Measurements from ENCODE around the gene PPP1R14B. TPM values are rescaled to one million over a fixed set of nuclear protein-coding genes. Genes with fewer than 3 reads are reported as not detected.
A peak's percentile ranks its signal among the peaks of the same experiment; 100 is the strongest.

PPP1R14B gene
- polyA plus RNA-seq, 1 experiment = 119 TPM

DNA sequence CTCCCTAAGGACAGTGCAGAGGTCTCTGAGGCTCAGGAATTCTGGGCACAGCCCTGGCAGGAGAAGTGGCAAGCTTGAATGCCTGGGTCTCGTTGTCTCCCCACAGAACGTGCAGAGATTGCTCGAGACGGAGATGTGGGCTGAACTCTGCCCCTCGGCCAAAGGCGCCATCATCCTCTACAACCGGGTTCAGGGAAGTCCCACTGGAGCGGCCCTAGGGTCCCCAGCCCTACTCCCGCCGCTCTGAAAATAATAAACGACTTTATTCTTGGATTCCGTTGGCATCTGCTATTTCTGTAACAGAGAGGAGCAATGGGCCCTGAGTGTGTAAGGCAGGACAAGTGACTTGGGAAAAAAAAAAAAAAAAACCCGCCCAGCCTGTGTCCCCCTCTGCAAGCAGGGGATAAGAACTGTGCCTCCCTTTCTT is 17.0 kb downstream of the PPP1R14B start:
- H3K4me3 ChIP-seq (ENCODE audit: low read depth, low read length) = peak overlapping the region; percentile 75
- POLR2A ChIA-PET = interaction anchor here (0.7 kb wide), 1 partner anchor 56 kb away, joined by 3 read pairs; no protein-coding TSS in a partner anchor
- DNase-seq (ENCODE audit: low read depth, low spot score) = no peak
- TF ChIP-seq, protein P1, sequence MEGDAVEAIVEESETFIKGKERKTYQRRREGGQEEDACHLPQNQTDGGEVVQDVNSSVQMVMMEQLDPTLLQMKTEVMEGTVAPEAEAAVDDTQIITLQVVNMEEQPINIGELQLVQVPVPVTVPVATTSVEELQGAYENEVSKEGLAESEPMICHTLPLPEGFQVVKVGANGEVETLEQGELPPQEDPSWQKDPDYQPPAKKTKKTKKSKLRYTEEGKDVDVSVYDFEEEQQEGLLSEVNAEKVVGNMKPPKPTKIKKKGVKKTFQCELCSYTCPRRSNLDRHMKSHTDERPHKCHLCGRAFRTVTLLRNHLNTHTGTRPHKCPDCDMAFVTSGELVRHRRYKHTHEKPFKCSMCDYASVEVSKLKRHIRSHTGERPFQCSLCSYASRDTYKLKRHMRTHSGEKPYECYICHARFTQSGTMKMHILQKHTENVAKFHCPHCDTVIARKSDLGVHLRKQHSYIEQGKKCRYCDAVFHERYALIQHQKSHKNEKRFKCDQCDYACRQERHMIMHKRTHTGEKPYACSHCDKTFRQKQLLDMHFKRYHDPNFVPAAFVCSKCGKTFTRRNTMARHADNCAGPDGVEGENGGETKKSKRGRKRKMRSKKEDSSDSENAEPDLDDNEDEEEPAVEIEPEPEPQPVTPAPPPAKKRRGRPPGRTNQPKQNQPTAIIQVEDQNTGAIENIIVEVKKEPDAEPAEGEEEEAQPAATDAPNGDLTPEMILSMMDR (IDR thresholded peaks at IDR 0.05; ENCODE audit: low read depth, low read length) = no peak
- no peaks in the 10 kb centered on the region; the same call in 1 of the 2 replicates for H3K9me3 ChIP-seq (ENCODE audit: control insufficient read depth, insufficient read depth, low read length)
- CTCF ChIA-PET = no interaction called here
- H3K27ac ChIP-seq (ENCODE audit: low read depth, low read length) = no peak overlapping the region
- no peaks in the 10 kb centered on the region for H3K27me3 ChIP-seq (ENCODE audit: control insufficient read depth, insufficient read depth, low read length)

DNA sequence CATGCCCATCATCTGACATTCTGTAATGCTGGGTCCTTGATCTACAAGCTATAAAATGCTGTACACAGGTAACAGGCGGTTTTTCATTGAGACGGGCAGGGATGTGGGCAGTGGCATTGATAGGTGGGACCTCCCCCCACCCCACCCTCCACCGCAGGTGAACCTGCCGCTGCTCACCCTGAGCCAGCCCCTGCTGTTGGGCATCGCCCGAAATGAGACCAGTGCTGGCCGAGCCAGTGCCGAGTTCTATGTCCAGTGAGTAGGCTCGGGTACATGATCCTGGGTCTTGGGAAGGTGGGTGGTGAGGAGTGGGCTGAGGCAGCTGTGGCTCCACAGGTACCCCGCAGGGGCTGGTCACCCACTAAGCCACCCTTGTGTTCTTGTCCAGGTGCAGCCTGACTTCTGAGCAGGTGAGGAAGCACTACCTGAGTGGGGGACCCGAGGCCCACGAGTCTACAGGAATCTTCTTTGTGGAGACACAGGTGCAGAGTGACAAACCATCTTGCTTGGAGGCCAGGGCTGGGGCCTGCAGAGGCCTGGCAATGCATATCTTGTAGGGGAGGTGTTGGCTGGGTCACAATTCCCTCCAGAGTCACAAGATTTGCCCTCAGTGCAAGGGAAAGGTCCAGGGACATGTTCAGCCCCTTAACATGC is 17.5 kb downstream of the PPP1R14B start:
- ChIA-PET POLR2A (interaction anchor here (0.6 to 0.7 kb wide), 2 partner anchors 56 to 126 kb away, joined by 3 to 4 read pairs; no protein-coding TSS in a partner anchor), CTCF (no interaction called here)
- H3K9me3 ChIP-seq (ENCODE audit: control insufficient read depth, insufficient read depth, low read length) = no peaks in the 10 kb centered on the region; the same call in 1 of the 2 replicates
- no peak overlapping the region for H3K4me3 ChIP-seq (ENCODE audit: low read depth, low read length)
- TF ChIP-seq, protein P1 (IDR thresholded peaks at IDR 0.05; ENCODE audit: low read depth, low read length) = no peak
- no peak overlapping the region for H3K27ac ChIP-seq (ENCODE audit: low read depth, low read length)
- H3K27me3 ChIP-seq (ENCODE audit: control insufficient read depth, insufficient read depth, low read length) = no peaks in the 10 kb centered on the region
- no peak for DNase-seq (ENCODE audit: low read depth, low spot score)

DNA sequence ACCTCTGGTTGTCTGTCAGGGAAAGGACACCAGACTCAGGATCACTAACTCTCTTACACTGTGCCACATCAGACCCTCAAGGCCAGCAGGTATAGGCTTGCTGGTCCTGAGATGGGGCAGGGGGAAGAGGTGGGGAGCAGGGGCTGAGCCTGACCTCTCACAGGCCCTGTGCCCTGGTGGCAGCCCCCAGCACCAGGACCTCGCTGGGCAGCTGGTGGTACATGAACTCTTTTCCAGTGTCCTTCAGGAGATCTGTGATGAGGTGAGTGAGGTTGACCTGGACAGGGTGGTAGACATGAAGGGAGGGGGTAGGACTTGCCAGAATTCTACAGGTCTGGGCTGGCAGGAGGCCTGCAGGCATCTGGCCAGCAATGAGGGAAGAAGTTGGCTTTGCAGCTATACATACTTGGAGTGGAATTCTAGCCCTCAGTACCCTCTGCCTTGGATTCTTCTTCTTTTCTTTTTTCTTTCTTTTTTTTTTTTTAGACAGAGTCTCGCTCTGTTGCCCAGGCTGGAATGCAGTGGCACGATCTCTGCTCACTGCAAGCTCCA is 19.3 kb downstream of the PPP1R14B start:
- Histone ChIP-seq H3K27me3 (ENCODE audit: control insufficient read depth, insufficient read depth, low read length) (no peaks in the 10 kb centered on the region), H3K9me3 (ENCODE audit: control insufficient read depth, insufficient read depth, low read length) (no peaks in the 10 kb centered on the region; the same call in 1 of the 2 replicates), H3K27ac (ENCODE audit: low read depth, low read length) (peak overlapping the region; percentile 2), H3K4me3 (ENCODE audit: low read depth, low read length) (peak overlapping the region; percentile 89)
- ChIA-PET CTCF (interaction anchor here (3.8 kb wide), 1 partner anchor 22 kb away, joined by 13 read pairs; no protein-coding TSS in a partner anchor), POLR2A (interaction anchor here (1.6 to 2.2 kb wide), 2 partner anchors 20 to 42 kb away, joined by 5 to 8 read pairs; partner anchors contain the start of gene STIP1)
- TF ChIP-seq, protein P1 (IDR thresholded peaks at IDR 0.05; ENCODE audit: low read depth, low read length) = no peak
- no peak for DNase-seq (ENCODE audit: low read depth, low spot score)

DNA sequence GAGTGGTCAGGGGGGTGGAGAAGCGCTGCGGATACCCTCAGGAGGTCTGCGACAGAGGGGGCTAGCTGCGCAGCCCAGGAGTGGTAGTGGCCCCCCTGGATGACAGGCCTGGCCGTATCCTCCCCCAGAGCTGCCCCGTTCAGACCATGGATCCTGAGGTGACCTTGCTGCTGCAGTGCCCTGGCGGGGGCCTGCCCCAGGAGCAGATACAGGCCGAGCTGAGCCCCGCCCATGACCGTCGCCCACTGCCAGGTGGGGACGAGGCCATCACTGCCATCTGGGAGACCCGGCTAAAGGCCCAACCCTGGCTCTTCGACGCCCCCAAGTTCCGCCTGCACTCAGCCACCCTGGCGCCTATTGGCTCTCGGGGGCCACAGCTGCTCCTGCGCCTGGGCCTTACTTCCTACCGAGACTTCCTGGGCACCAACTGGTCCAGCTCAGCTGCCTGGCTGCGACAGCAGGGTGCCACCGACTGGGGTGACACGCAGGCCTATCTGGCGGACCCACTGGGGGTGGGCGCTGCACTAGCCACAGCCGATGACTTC is 20.2 kb downstream of the PPP1R14B start:
- TF ChIP-seq, protein P1 (IDR thresholded peaks at IDR 0.05; ENCODE audit: low read depth, low read length) = no peak
- DNase-seq (ENCODE audit: low read depth, low spot score) = no peak
- ChIA-PET POLR2A (interaction anchor here (0.7 to 2.2 kb wide), 6 partner anchors 8 to 78 kb away, joined by 3 to 8 read pairs (median 4); partner anchors contain the start of gene STIP1), CTCF (interaction anchor here (1.0 to 3.8 kb wide), 3 partner anchors 22 to 78 kb away, joined by 3 to 13 read pairs (median 4); no protein-coding TSS in a partner anchor)
- H3K27me3 ChIP-seq (ENCODE audit: control insufficient read depth, insufficient read depth, low read length) = no peaks in the 10 kb centered on the region
- peak overlapping the region; percentile 89 for H3K4me3 ChIP-seq (ENCODE audit: low read depth, low read length)
- no peaks in the 10 kb centered on the region; the same call in 1 of the 2 replicates for H3K9me3 ChIP-seq (ENCODE audit: control insufficient read depth, insufficient read depth, low read length)
- H3K27ac ChIP-seq (ENCODE audit: low read depth, low read length) = peak overlapping the region; percentile 21

All from AG04450 (cell line).